ENCODE measurements around the gene FSTL4.
"Not testable (repeated sequence)": the region's sequence is repeated elsewhere in the genome, so short reads cannot be mapped to it uniquely, and the experiment has no call there.

The FSTL4 gene

GRCh38 chr5:133233616-133234015, 378.7 kb downstream of the FSTL4 start:
- no peak for DNase-seq

- DNase-seq, result no peak
Measured at GRCh38 chr5:133232911-133233310, 379.4 kb downstream of the FSTL4 start.

- no peak for DNase-seq
Measured at GRCh38 chr5:133232435-133232834, 379.9 kb downstream of the FSTL4 start.

- no peak for DNase-seq
Measured at GRCh38 chr5:133232011-133232410, 380.3 kb downstream of the FSTL4 start.

- DNase-seq, result no peak
Measured at GRCh38 chr5:133230823-133231578, 381.3 kb downstream of the FSTL4 start.

GRCh38 chr5:133229931-133230664, 382.2 kb downstream of the FSTL4 start:
- DNase-seq, result no peak

DNA sequence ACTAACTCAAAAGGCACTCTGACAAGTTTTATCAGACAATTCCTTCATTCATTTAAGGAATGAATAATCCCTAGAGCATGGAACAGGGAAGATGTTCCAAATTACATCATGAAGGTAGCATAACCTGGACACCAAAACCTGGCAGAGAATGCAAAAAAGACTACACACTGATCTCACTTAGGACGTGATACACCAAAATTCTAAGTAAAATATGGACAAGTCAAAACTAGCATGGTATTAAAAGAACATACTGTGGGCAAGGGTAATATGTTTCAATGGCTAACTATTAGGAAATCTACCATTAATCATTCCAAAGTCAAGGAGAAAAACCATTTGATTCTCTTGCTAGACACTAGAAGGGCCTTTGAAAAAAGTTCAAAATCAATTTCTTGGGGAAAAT, 384.0 kb downstream of the FSTL4 start:
- no peak for DNase-seq

DNA sequence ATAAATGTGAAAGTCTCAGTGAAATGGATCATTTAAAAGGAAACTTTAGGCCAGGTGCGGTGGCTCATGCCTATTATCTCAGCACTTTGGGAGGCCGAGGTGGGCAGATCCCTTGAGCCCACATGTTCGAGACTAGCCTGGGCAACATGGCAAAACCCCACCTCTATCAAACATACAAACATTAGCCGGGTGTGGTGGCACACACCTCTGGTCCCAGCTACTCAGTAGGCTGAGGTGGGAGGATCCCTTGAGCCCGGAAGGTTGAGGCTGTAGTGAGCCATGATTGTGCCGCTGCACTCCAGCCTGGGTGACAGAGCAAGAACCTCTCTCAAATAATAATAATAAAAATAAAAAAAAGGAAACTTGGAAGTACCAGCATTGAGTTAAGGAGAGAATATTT, 384.4 kb downstream of the FSTL4 start:
- no peak for DNase-seq

DNA sequence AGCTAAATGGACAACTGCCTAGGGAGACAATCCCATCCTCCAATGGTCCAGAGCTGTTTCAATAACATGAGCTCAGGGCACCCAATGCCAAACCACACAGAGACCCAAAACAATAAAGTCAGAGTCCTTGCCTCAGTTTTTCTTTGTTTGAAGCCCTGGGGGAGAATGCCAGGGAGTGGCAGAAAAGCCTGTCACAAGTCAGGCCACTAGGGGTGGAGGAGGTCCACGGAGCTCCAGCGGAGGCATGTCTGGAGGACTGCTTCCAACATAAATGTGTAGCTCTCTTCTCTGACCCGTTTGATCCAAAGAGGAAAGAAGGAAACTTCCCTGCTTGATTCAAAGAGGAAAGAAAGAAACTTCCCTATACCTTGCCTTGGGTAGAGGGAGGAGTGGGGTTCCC, 385.3 kb downstream of the FSTL4 start:
- no peak for DNase-seq

GRCh38 chr5:133226186-133226585, 386.2 kb downstream of the FSTL4 start:
- DNase-seq, result no peak

GRCh38 chr5:133225671-133226152, 386.6 kb downstream of the FSTL4 start:
- no peak for DNase-seq

GRCh38 chr5:133222979-133223378, 389.4 kb downstream of the FSTL4 start:
- DNase-seq, result no peak

- DNase-seq, result no peak
Measured at GRCh38 chr5:133222521-133222920, 389.8 kb downstream of the FSTL4 start.

DNA sequence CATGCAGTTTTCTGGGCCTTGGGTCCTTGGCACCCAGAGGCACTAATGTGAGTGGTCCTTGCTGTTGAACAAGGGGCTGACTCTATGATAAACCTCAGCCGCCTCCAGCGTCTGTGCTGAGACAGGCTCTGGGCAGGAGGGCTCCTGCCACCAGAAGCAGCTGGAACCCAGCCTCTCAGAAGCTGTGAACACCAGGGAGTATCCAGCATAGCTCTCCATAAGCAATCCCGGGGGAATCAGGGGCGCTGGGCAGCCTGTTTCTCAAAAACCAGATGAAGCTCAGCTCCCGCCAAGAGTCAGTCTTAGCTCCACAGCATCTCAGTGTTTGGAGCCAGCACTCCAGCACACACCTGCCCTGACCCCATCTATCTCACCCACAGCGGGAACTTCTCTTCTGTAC, 390.3 kb downstream of the FSTL4 start:
- no peak for DNase-seq

DNA sequence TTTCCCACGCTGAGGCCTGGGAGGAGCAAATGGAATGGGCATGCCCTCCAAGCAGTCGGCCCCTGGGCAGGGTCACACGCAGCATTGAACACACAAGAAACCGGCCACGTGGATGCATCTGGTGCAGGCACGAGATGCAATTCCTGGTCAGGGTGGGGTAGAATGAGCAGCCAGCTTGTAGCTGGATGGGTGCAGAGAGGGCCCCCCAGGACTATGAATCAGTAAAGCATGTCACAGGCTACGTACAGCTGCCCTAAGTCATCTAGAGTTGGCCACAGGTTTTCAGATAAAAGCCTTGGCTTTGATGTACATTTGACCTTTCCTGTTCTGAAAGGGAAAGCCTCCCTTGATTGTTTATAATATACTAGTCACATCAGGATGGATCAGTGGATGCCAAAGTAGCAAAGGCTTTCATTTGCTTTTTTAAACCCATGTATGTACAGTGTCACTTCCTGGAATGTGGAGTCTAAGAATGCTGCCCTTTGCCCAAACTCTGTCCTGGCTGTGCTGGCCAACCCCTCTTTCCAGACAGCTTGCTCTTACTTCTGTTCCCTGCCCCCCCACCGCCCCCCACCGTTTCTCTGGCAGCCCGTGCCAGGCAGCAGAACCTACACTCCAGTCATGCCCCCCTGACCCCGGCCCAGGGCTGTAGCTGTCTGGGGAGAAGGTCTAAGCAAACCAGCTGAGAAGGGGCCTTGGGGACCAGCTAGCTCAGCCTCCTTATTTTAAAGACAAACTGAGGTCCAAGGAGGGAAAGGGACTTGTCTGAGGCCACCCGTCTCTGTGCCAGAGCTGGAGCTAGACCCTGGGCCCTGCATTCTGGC, 391.3 kb downstream of the FSTL4 start:
- no peak for DNase-seq

DNA sequence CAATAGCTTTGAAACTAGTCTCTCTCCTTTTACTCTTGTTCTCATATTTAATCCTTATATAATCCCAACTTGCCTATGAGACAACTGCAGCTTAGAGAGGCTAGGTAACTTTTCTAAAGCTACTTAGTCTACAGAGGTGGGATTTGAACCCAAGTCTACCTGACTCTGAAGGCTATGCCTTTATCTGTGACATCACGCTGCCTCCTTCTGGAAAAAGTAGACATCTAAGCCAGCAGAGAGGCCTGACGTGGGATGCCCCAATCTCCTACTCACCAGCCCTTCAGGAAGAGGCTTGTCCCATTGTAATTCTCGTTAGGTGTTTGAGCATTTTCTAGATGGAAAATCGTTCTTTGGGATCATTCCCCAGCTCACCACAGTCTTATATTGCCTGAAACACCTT, 393.0 kb downstream of the FSTL4 start:
- DNase-seq, result peak; percentile 5

GRCh38 chr5:133216138-133216537, 396.2 kb downstream of the FSTL4 start:
- DNase-seq, result not testable (repeated sequence)

DNA sequence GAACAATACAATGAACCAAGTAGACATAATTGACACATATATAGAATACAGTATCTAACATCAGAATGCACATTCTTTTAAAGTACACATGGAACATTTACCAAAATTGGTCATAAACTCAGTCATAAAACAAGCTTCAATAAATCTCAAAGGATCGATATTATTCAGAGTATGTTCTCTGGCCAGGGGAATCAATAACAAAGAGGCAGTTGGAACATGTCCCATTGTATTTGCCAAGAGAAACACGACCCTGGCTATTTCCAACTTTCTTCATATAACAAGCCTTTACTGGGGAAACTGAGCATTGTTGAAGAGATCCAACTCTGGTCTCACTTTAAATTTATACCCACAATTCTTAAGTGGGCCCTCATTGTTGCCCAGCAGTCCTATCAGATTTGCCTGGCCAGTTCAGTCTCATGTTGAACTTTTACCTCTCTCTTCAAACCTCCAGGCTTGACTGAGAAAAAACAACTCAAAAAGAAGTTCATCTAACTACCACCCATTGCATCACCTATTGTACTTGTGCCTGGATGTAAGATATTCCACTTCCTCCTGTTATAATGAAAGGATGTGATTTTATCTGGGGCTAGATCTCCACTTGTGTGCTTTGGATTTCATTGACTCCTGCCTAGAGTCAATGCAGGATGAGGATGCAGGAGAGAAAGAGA, 398.1 kb downstream of the FSTL4 start:
- DNase-seq, result no peak

DNA sequence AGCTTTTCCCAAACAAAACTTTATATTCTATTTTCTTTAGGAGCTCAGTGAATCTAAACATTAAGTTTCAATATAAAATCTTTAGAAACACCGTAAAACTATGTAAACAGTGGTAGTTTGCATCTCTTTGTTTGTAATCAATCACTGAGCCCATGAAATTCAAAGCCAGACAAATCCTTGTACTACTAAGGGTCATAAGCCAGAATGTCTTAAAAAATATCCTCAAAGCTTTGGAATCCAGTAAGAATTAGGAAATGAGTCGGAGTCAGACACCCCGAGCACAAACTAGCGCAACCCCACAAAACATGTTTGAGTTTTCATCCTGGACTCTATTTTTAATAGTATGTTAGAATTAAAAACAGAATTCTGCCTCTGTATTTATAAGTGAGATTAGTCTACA, 406.7 kb downstream of the FSTL4 start:
- DNase-seq, result no peak

- DNase-seq, result no peak
Measured at GRCh38 chr5:133205204-133205603, 407.1 kb downstream of the FSTL4 start.

DNA sequence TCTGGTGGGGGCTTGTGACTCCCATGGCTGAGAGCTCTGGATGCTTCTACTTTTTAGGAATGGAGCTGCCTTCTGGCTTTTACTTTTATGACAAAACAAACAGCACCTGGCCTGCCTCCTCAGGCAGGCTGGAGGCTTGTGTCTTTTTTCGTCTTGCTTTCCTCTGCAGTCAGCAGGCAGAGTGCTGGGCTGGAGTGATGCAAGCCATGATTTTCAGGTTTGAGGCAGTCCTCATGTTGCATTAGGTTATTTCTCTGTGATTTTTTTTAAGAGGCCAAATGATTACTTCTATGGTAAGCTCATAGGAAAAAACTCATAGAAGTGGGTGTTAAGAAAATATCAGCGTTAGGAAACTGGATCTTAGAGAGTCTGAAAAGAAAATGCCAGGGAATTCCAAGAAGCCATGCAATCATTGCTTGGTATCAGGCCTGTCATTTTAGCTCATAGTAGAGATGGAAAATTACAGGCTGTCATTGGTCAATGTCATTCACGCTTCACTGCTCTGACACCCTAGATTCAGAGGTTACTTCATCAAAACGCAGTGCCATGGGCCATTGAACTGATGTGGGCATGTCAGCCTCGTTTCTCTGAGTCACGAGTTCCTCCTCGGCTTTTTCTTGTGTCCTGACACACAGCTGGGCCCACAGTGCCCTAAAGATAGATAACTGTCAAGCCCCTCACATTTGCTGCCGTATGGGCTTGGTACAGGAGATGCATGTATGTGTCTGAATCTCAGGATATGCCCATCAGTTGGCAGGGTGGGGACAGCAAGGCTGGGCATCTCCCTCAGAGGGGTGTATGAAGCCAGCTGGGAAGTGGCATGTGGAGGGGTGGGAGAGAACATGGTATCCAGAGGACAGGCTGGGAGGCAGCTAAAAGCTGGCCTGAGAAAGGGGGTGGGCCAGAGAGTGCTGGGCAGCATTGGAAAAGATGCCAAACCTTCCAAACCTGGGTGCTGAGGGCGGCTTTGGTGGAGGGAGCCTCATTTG, 408.7 kb downstream of the FSTL4 start:
- no peak for DNase-seq
